Stimulated activated naive CD8-positive, alpha-beta T cell treated with anti-CD3 and anti-CD28 coated beads, Interleukin-15, amount 100 ng/mL, for 72 hours (primary cell): ENCODE results near the gene OR4C15.

Experiments used
- ATAC-seq: fragments of 150-1000 bp; cut with Tn5 transposase; 2 replicates; pipeline ENCODE4 v1.10.0; 2021; ENCODE audit warnings: mild to moderate bottlenecking, moderate library complexity
- DNase-seq, 2 donors: peaks; one replicate each; pipeline ENCODE4 v3.0.0; 2021 to 2022
- H3K27ac Mint-ChIP-seq, 2 donors: one replicate each; pipeline ENCODE4 v1.8.0; 2022; ENCODE audit warnings: mild to moderate bottlenecking in 2 of 2, mixed read lengths in 2 of 2, moderate library complexity in 2 of 2
- H3K27me3 Mint-ChIP-seq: one replicate; pipeline ENCODE4 v1.8.0; 2022; ENCODE audit warnings: mixed read lengths
- H3K4me1 Mint-ChIP-seq: one replicate; pipeline ENCODE4 v1.8.0; 2022; ENCODE audit warnings: mild to moderate bottlenecking, mixed read lengths
- H3K4me3 Mint-ChIP-seq, 2 donors: one replicate each; pipeline ENCODE4 v1.8.0; 2022; ENCODE audit warnings: mild to moderate bottlenecking in 2 of 2, mixed read lengths in 2 of 2, moderate library complexity in 1 of 2
- H3K9me3 Mint-ChIP-seq, 2 donors: one replicate each; pipeline ENCODE4 v1.8.0; 2022; ENCODE audit warnings: mixed read lengths in 2 of 2

Gene OR4C15

DNA sequence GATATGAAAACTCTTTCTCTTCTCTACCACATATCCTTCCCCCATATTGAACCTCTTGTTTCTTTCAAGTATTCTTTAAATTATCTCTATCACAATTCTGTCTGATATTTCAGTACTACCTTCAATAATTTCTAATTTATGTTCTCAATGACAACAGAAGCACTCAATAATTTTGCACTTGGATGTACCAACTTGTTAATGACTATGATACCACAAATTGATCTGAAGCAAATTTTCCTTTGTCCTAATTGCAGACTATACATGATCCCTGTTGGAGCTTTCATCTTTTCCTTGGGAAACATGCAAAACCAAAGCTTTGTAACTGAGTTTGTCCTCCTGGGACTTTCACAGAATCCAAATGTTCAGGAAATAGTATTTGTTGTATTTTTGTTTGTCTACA is at the start of gene OR4C15:
OR4C15 (plus strand) TSS at position 301 of the 400 bp plus-strand sequence; CDS start at position 301, 0 bp downstream.
- ATAC-seq: no peak
- Mint-ChIP-seq H3K4me1 (no peaks in the 10 kb centered on the region), H3K27me3 (no peaks in the 10 kb centered on the region), H3K27ac (no peak within 1 kb of the TSS), H3K4me3 (no peak within 1 kb of the TSS), H3K9me3 (peaks cover 23 to 28% of the 10 kb centered on the region in 2 donors)
- no peak for DNase-seq

- H3K4me1 Mint-ChIP-seq: no peaks in the 10 kb centered on the region
- H3K4me3 Mint-ChIP-seq: no peak within 1 kb of the TSS
- DNase-seq (no peak), ATAC-seq (no peak)
- no peak within 1 kb of the TSS for H3K27ac Mint-ChIP-seq
- no peaks in the 10 kb centered on the region for H3K27me3 Mint-ChIP-seq
- peaks cover 15 to 29% of the 10 kb centered on the region in 2 donors for H3K9me3 Mint-ChIP-seq
Observed at GRCh38 chr11:55571828-55572227, 17.6 kb downstream of the OR4C15 start, which contains the start of gene OR4C16. Gene OR4C16 (plus strand): TSS chr11:55572128. CDS start chr11:55572128, 0 bp downstream.

DNA sequence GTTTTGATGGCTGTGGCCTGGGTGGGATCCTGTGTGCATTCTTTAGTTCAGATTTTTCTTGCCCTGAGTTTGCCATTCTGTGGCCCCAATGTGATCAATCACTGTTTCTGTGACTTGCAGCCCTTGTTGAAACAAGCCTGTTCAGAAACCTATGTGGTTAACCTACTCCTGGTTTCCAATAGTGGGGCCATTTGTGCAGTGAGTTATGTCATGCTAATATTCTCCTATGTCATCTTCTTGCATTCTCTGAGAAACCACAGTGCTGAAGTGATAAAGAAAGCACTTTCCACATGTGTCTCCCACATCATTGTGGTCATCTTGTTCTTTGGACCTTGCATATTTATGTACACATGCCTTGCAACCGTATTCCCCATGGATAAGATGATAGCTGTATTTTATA is 18.3 kb downstream of the OR4C15 start:
- Mint-ChIP-seq H3K27ac (no peak overlapping the region), H3K9me3 (peaks cover 15 to 29% of the 10 kb centered on the region in 2 donors), H3K27me3 (no peaks in the 10 kb centered on the region), H3K4me1 (no peaks in the 10 kb centered on the region), H3K4me3 (no peak overlapping the region)
- DNase-seq: no peak
- no peak for ATAC-seq
